ENCODE measurements around the gene DHRS4L2.
"Not testable (repeated sequence)": the region's sequence is repeated elsewhere in the genome, so short reads cannot be mapped to it uniquely, and the experiment has no call there.

Gene DHRS4L2

DNA sequence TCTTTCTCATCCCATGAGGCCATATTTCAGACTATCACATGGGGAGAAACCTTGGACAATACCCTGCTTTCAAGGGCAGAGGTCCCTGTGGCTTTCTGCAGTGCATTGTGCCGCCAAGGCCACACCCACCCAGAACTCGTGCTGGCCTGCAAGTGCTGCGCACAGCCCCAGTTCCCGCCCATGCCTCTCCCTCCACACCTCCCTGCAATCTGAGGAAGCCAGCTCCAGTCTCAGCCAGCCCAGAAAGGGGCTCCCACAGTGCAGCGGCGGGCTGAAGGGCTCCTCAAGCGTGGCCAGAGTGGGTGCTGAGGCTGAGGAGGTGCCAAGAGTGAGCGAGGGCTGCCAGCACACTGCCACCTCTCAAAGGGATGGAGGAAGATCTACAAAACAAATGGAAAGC is 15.6 kb upstream of the DHRS4L2 start:
- not testable (repeated sequence) for DNase-seq (ENCODE audit: low spot score)

DNA sequence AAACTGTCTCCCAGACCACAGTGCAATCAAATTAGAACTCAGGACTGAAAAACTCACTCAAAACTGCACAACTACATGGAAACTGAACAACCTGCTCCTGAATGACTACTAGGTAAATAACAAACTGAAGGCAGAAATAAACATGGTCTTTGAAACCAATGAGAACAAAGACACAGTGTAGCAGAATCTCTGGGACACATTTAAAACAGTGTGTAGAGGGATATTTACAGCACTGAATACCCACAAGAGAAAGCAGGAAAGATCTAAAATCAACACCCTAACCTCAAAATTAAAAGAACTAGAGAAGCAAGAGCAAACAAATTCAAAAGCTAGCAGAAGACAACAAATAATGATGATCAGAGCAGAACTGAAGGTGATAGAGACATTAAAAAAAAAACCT is 14.7 kb upstream of the DHRS4L2 start:
- not testable (repeated sequence) for DNase-seq (ENCODE audit: low spot score)

DNA sequence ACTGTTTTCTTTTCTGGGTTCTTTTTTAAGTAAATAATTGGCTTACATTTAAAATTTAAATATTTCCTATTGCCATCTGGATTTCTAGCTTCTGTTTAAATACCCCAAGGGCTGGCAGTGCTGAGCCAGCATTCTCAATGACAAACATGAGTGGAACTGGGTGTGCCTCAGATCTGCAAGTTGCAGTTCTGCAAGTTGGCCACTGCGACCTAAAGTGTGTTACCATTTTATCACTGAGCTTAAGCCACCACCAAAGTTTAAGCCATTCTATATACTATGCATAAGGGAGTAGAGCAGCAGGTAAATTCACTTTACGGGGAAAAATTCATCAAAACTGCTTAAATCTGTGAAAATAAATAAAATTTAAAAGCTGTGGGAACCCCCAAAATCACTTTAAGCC is 11.5 kb upstream of the DHRS4L2 start:
- not testable (repeated sequence) for DNase-seq (ENCODE audit: low spot score)

DNA sequence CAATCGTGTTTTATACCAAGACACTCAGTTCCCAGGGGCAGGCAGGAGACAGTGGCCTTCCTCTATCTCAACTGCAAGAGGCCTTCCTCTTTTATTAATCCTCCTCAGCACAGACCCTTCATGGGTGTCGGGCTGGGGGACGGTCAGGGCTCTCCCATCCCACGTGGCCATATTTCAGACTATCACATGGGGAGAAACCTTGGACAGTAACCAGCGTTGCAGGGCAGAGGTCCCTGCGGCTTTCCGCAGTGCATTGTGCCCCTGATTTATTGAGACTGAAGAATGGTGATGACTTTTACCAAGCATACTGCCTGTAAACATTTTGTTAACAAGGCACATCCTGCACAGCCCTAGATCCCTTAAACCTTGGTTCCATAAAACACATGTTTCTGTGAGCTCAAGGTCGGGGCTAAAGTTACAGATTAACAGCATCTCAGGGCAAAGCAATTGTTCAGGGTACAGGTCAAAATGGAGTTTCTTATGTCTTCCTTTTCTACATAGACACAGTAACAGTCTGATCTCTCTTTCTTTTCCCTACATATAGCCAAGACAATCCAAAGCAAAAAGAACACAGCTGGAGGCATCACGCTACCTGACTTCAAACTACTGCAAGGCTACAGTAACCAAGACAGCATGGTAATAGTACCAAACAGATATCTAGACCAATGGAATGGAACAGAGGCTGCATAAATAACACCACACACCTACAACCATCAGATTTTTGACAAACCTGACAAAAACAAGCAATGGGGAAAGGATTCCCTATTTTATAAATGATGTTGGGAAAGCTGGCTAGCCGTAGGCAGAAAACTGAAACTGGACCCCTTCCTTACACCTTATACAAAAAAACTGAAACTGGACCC is 6.5 kb upstream of the DHRS4L2 start:
- not testable (repeated sequence) for DNase-seq (ENCODE audit: low spot score)

DNA sequence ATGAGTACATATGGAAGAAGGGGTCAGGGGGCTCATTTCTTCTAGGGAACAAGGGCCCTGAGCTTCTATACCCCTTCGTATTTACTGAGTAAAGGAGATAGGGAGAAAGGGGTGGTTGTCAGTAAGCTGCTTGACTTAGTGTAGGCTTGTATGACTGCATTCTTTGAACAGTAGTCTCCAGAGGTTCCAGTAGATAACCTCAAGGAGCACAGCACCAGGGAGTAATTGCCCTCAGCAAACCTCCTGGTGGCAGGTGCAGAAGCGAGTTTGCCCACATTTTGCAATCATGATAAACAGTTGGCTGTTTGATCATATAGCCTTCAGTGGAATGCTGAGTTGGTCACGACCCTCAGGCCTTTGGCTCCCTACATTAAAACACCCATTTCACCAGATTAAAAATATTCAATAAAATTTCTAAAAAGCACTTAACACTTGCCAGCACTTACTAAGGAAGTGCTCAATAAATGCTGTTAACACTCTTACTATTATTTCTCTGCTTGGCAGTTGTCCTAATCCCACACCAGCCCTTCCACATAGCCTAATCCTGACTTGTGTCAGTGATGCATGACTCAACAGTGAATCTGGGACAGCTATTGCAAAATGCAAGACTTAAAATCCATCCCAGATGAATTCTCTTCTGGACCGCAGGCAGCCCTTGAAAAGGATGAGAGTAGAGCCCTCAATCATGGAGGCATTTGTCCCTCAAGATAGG is 3.7 kb upstream of the DHRS4L2 start:
- no peak for DNase-seq (ENCODE audit: low spot score)

DNA sequence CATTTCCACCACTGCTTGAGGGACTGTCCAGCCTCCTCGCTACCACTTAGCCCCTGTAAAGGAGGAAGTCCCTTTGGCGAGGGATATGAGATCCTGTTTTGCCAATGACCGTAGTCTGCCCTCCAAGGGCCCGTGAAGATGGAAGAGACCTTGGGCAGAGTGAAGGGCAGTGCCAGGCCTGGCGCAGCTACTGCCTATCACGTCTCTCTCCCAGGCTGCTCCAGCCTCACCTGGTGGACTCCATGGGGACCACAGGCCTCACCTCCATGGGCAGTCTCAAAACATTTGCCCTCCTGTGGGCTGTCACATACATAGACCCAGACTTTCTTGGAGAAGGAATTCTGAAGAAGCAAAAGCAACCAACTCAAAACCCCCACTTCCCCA is 514 bp upstream of the DHRS4L2 start:
- DNase-seq (ENCODE audit: low spot score): not testable (repeated sequence)

DNA sequence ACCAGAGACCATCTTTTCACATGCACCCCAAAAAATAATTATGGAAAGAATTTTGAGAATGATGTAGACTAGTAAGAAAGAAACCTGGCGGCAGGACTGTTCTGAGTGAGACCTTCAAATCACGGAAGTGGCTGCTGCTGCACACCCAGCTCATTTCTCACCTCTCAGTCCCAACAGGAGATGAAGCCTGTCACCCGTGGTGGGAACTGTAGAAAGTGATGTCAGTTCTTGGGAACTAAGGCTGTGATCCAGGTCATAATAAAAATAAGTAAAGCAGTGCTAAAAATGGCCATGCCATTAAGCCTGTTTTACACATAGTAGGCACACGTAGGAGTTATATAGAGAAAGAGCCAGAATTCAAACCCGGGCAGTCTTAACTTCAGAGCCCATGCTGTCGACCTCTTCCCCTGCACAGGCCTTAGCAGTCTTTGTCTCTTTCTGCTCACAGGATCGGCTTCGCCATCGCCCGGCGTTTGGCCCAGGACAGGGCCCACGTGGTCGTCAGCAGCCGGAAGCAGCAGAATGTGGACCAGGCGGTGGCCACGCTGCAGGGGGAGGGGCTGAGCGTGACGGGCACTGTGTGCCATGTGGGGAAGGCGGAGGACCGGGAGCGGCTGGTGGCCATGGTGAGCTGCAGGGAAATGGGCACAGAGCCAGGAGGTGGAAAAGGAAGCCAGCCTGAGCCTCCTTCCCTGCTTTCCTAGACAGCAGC is 1.2 kb downstream of the DHRS4L2 start:
- DNase-seq (ENCODE audit: low spot score): peak; percentile 31

DNA sequence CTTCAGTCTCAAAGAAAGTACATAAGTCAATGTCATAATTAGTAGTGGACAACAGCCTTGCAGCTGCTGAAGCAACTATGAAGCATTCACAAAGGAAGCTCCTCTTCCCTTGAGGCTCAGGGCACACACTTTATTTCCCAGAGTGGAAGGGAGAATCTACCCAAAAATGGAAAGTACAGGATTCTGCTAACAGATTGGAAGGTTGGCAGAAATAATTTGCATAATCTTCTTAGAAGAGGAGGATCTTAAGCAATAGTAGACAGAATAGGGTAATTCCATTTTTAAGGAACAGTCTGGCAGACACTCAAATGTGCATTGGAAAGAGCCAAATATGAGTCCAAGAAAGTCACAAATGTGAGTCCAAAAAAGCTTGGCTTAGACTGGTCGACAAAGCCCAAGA is 2.2 kb downstream of the DHRS4L2 start:
- DNase-seq (ENCODE audit: low spot score): not testable (repeated sequence)

DNA sequence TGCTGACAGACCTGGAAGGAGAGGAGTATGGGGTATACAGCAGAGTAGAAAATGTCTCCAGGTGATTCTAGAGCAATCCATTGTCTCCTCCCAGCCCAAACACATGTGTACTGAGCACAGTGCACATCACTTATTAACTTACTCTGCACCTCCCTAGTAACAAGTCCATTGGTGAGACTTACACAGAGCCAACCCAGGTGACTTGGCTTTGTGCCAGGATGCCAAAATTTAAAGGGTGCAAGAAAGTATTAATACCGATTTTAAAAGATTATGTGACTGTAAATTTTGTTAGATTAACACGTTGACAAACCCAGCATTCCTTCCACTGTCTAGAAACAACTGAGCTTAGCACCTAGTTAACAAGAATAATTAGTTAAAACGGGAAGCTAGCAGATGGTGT is 4.3 kb downstream of the DHRS4L2 start:
- DNase-seq (ENCODE audit: low spot score): not testable (repeated sequence)

DNA sequence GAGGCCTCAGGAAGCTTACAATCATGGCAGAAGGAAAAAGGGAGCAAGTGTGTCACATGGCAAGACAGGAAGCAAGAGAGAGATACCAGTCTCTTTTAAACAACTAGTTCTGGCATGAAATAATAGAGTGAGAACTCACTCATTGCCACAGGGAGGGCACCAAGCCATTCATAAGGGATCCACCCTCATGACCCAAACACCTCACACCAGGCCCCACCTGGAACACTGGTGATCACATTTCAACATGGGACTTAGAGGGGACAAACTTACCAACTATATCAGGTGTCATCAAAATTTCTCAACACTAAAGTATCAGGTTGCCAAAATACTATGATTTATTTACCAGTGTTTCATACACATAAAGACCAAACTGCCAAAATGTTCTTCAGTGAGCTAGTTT is 7.3 kb downstream of the DHRS4L2 start:
- DNase-seq (ENCODE audit: low spot score): not testable (repeated sequence)

DNA sequence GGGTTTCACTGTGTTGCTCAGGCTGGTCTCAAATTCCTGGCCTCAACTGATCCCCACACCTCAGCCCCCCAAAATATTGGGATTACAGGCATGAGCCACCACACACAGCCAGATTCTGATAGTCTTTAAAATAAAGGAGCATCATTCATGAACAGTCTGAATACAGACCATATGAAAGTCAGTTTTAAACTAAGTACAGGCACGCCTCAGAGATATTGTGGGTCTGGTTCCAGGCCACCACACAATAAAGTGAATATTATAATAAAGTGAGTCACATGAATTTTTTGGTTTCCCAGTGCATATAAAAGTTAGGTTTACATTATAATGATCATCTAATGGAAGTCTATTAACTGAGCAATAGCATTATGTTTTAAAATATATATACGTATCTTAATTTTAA is 8.1 kb downstream of the DHRS4L2 start:
- DNase-seq (ENCODE audit: low spot score): not testable (repeated sequence)

DNA sequence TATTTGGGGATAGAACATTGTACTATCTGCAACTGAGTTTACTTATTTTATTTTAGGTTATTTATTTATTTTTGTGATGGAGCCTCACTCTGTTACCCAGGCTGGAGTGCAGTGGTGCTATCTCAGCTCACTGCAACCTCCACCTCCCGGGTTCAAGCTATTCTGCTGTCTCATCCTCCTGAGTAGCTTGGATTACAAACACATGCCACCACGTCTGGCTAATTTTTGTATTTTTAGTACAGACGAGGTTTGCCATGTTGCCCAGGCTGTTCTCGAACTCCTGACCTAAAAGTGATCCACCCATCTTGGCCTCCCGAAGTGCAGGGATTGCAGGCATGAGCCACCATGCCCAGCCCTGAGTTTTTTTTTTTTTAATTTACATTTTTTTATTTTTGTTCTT is 10.9 kb downstream of the DHRS4L2 start:
- DNase-seq (ENCODE audit: low spot score): not testable (repeated sequence)

DNA sequence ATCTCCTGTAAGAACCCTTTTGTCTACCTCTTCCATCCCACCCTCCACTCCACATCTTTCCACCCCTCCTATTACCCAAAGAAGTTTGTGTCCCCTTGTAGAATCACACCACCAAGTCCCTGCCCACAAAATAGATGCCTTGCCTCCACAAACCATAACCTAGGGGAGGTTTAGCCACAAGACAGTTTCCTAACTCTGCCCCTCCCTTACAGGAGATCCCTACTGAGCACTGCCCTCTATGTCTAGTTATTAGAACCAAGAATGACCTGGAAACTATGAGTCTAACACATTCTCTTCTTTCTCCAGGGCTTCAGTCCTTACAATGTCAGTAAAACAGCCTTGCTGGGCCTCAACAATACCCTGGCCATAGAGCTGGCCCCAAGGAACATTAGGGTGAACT is 12.3 kb downstream of the DHRS4L2 start:
- DNase-seq (ENCODE audit: low spot score): not testable (repeated sequence)

DNA sequence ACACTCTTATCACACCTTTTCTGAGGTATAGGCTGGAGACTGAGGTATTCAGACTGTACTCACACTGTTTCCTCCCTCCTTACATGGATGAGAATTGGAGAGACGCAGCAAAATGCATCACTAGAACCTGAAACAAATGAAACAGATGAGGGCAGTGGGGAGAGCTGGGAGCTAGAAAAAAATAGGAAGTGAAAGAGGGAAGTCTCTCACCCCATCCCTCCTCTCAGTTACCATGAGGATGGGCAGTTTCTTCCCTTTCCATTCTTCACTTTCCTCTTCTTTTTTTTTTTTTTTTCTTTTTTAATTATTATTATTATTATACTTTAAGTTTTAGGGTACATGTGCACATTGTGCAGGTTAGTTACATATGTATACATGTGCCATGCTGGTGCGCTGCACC is 12.9 kb downstream of the DHRS4L2 start:
- DNase-seq (ENCODE audit: low spot score): not testable (repeated sequence)

DNA sequence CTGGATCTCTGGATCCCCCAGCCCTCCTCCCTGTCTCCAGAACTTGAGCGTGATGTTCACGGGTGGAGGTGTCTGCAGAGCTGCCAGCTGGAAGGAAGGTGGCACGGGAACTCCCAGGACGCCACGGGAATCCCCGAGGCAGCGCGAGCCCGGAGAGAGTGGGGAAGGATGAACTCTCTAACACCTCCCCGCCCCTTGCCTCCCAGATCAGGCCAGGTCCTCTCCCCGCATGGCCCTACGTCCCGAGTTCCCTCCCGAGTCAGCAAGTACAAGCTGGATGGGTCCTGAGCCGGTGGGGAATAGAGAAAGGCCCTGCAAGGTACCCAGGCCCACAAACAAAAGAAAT is 17.7 kb downstream of the DHRS4L2 start:
- not testable (repeated sequence) for DNase-seq (ENCODE audit: low spot score)

DNA sequence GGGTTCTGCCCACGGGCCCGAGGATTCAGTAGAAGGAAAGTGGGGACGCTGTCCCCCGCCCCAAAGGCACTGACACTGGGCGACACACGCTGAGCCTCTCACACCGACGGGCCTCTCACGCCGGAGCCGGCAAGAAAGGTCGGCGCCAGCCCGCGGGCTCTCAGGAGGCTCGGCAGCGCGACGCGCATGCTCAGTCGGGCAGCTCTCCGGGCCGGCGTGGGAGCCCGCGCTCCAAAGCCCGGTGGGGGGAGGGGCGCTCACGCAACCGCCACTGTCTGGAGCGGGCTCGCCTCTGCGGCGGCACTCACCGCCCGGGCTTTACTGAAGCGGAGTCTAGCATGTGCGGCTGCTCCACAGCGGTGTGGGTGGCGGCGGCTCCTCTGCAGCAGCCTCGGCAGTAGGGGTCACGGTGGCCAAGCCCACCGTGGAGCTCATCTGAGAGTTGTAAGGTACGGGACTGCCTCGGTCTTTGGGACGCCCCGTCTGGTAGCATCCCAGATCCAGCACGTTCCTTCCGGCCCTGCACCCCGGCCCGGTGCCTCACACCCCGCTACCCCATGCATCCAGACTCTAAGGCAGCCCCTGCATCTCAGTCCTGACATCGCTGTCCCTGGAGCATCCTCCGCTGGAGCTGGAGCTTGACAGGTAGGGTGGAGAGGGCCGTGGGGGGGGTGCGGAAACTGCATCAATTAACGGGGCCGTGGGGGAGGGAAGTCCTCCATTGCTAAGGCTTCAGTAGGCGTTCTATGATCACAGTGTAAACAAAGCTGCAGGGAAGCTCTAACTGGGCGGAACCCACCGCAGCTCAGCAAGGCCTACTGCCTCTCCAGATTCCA is 18.3 kb downstream of the DHRS4L2 start:
- not testable (repeated sequence) for DNase-seq (ENCODE audit: low spot score)

DNA sequence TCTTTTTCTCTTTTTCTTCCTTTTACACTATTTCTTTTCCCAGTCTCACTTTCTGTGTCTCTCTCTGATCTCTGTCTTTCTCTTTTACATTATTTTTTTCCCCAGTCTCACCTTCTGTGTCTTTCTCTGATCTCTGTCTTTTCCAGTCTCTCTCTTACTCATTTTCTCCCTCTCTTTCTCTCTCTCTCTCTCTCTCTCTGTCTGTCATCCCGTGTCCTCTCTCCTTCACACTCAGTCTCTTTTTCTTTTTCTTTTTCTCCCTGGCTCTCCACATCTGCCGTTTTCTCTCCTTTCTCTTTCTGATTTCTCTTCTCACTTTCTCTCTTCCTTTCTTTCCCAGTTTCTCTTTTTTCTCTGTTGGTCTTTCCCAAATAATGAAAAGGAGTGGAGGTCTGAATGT is 22.3 kb downstream of the DHRS4L2 start:
- no peak for DNase-seq (ENCODE audit: low spot score)

DNA sequence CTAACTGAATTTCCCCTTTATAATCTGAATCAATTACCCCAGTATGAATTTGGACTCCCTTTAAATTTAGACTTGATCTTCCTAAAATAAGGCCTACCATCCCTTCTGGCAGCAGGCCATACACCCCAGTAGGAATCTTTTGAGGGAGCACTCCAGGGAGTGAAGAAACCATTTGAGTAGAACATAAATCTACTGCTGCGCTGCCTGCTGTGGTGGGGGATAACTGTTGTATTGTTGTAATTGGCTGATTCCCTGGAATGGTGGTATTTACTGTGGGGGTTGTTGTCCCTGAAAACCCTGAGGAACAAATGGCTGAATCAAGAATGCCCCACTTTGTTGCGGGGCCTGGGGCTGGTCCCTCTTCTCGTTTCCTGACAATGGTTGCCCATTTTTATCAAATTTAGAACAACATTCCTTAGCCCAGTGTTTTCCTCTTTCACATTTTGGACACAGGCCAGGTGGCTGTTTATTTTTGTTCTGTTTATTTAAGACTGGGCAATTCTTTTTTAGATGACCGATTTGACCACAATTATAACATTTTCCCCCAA is 24.1 kb downstream of the DHRS4L2 start:
- DNase-seq (ENCODE audit: low spot score): not testable (repeated sequence)

DNA sequence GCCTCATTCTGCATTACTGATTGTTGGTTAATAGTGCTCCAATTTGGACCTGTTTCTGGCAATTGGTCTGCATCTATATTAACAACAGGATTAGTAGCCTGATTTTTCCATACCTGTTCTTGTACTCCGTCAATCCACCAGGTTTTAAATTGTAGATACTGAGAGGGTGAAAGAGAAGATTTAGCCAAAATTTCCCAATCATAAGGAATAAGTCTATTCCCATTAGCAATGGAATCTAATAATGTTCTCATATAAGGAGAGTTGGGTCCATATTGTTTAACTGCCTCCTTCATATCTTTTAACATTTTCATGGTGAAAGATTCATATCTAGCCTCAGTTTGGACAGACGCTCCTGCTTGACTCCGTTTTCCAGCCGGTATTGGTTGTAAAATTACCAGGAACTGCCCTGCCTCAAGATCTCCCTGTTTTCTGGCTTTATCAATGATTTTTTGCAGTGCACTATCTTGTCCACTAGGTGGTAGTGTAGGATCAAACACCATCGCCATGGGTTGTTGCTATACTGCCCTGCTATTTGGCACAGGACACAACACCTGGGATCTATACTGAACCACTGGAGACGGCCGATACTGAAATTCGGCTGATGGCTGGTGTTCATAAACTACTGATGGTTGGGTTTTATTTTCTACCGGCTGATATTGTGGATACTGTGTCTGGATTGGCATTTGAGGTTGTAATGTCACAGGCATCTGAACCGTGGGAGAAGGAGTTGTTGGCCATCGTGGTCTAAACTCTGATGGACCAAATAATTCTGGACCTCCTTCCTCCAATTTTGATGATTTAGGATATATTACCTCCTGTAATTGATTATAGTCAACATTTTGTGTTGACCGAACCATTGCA is 25.2 kb downstream of the DHRS4L2 start:
- DNase-seq (ENCODE audit: low spot score): peak; percentile 78

DNA sequence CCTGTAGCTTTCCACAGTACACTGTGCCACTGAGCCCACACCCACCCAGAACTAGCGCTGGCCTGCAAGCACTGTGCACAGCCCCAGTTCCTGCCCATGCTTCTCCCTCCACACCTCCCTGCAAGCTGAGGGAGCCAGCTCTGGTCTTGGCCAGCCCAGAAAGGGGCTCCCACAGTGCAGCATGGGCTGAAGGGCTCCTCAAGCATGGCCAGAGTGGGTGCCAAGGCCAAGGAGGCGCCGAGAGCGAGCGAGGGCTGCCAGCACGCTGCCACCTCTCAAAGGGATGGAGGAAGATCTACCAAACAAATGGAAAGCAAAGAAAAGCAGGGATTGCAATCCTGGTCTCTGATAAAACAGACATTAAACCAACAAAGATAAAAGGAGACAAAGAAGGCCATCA is 27.0 kb downstream of the DHRS4L2 start:
- DNase-seq (ENCODE audit: low spot score): not testable (repeated sequence)

DNA sequence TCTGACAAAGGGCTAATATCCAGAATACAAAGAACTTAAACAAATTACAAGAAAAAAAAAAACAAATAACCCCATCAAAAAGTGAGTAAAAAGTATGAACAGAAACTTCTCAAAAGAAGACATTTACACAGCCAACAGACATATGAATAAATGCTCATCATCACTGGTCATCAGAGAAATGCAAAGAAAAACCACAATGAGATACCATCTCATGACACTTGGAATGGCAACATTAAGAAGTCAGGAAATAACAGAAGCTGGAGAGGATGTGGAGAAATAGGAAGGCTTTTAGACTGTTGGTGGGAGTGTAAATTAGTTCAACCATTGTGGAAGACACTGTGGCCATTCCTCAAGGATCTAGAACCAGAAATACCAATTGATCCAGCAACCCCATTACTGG is 30.2 kb downstream of the DHRS4L2 start:
- DNase-seq (ENCODE audit: low spot score): not testable (repeated sequence)

Measured in kidney tubule cell (primary cell).